ENCODE data around the gene CAPG.
"Not testable (repeated sequence)": the region's sequence is repeated elsewhere in the genome, so short reads cannot be mapped to it uniquely, and the experiment has no call there.

Gene CAPG

DNA sequence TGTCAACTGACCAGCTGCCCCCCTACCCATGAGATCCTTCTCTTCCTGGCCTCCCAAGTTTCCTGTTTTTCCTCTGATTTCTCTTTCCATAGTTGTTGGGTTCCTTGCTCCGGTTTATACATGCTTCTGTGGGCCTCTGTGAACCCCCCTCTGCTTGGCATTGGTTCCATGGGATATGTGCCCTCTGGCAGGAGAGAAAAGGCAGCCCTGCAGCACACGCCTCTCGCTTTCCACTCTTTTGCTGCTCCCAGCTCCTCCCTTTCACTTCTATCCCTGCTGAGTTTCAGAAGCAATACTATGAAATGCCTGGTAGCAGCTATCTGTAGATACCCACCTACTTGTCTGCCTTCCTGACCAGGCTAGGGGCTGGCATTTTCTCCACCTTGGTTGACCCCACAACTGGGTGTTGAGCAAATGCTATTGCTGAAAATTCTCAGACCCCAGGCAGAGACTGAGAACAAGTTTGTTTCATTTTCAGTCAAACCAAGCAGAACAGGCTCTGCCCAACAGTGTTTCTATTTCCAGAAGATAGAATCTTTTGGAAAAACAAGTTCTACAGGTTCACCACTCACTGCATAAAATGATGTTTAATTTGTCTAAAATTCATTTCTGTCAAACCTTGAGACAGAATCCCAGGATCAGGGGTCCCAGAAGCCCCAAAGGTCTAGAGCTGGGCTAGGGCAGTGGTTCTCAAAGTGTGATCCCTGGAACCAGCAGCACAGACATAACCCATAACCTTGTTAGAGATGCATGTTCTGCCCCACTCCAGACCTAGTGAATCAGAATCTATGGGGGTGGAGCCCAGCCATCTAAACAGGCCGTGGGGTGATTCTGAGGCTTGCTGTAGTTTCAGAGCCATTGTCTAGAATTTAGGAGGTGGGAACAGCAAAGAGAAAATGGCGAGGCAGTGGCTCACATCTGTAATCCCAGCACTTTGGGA lies 13.4 kb downstream of the CAPG start:
- DNase-seq (ENCODE audit: low read depth) = no peak

DNA sequence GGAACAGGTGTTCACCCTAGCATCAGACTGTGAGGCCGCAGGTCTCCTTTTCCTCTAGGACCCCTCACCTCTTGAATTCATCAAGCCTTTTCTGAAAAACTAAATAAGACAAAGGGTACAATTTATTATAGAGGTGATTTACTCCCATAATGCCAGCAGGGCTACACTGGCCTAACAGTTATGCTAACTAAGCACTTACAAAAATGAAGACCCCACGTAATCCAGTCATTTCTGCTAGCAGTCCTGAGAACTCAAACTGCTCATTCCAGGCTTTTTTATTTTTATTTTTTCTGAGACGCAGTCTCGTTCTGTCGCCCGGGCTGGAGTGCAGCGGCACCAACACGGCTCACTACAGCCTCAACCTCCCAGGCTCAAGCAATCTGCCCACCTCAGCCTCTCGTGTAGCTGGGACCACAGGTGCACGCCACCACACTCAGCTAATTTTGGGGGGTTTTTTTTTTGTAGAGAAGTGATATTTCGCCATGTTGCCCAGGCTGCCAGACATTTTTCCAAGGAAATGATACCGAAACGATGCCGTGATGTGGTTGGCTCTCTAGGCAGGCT lies 14.2 kb downstream of the CAPG start:
- DNase-seq (ENCODE audit: low read depth) = no peak

DNA sequence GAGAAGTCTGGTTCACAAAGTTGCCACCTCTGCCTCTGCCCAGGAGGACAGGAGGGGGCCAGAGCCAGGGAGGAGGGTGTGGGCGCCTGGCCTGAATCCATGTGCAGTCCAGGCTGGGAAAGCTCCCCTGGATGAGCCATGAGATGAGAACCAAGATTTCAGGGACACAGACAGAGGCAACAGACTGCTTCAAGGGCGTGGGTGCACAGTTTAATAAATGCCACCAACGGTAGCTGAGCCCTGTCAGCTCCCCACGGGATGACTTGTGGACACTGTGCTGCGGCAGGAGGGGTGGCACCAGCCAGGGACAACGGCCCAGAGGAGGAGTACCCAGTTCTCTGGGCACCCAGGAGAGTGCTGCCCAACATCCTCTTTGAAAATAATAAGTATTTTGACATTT lies 15.2 kb downstream of the CAPG start:
- no peak for DNase-seq (ENCODE audit: low read depth)

DNA sequence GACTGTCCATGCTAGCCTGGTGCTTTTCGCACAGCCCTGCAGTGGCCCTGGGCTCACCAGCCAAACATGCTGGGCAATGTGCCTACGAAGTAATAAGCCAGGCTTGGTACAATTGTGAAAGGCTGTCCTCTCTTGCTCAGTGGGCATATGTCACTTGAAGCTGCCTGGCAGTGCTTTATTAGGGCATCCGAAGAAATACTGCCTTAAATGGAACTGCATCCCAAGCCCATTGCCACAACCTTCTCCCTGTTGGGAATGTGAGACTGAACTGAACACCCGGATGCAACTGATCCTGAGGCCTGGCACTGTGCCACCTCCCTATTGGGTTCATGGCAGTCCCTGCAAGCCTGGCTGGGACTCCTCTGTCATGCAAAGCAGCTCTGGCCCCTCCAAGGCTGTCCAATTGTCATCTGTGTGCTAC lies 15.9 kb downstream of the CAPG start:
- DNase-seq (ENCODE audit: low read depth) = no peak

DNA sequence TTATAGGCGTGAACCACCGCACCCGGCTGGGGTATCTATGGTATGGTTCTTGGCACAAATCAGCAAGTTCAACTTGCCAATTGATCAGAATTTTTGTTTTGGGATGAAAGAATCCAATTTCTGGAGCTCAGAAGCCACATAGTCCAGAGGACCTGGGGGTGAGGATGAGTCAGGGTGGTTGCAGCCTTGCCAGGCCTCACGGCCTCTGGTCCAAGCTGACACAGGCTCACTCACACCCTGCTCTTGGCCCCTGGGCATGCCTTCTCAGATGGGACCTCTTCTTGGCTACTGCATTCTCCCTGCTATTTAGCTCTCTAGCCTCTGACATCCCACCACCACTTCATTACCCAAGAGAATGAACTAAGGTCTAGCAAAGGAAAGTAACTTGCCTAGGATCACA lies 16.3 kb downstream of the CAPG start:
- DNase-seq (ENCODE audit: low read depth) = peak; percentile 57

DNA sequence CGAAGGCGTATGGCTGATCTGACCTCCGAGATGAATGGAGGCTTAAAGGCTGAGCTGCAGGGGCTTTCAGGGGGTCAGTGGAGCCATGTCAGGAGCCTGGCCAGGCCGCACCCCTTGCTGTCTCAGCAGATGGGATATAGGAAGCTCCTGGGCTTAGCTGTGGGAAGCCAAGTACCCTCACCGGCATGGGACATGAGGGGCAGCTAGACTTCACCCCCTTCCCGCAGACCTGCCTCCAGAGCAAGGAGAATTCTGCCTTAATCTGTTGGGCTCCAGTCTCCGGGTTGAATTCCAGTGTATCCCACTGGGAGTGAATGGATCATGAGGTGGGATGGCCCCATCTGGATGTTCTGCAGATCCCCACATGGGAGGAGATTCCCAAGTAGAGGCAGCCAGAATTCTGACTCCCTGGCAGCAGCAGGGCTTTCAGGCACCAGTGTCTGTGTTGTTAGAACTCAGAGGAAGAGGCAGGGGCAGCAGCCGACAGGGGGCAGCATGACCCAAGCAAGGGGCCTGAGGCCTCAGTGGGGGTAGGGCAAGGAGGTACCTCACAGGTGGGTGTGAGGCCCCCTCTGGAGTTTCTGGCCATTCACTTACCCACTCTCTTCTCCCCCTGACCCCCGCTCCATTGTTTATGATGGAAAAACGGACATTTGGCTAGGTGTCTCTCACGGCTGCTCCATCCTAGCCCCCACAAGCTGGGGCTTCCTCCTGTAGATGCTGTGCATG lies 19.1 kb downstream of the CAPG start:
- DNase-seq (ENCODE audit: low read depth) = no peak

DNA sequence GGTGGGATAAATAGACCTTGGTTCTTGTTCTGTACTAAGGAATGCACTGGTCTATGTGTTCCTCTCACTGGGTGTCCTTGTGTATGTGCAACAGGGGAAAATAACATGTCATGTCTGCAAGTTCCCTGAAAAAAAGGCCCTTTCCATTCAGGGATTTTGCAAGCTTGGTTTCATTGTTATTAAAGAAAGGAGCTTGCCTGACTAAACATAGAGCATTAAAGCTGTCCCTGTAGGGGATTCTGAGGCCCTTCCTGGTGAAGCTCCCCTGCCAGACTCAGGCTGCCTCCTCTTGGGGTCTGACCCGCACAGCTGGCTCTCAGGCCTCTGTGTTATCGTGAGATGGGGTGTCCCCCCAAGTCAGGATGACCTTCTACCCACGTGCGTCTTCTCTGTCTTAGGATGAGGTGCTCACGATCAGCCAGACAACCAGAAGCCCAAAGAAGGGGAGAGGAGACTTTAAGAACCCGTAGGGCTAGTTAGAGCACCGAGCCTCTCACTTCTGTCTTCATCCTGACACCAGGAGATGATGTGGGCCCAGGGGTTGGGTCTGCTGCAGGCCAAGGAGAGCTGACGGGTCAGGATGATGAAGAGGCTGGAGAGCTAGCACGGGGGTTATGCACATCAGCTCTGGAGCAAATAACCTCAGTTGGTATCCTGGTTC lies 21.2 kb downstream of the CAPG start:
- DNase-seq (ENCODE audit: low read depth) = no peak

DNA sequence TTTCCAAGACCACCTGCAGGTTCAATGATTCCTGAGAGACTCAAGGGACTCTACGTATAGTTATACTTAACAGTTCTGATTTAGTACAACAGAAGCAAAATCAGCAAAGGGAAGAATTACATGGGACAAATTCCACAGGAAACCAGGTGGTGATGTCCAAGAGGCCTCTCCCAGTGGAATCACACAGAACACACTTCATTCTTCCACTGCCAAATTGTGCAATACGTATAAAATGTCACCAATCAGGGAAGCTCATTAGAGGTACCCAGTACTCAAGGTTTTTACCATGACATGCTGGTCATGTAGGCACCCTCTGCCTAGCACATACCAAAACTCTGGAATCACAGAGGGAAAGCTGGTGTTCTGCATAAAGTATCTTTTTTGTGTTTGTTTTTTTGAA lies 22.4 kb downstream of the CAPG start:
- no peak for DNase-seq (ENCODE audit: low read depth)

DNA sequence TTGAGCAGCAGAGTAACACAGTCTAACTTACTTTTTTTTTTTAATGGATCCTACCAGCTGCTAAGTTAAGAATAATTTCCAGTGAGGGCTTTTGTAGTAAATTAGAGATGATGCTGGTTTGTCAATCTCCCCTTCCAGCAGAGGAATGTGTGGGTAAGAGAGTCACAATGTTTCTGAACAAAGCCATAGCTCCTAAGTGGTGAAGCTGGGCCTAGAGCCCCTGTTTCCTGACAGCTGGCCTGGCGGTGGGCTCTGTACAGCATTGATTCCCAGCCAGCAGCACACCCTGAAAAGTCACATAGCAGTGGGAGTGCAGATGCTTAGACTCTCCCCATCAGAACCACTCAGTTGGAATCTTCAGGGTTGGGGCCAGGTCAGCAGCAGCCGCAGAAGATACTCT lies 24.4 kb downstream of the CAPG start:
- DNase-seq (ENCODE audit: low read depth) = no peak

DNA sequence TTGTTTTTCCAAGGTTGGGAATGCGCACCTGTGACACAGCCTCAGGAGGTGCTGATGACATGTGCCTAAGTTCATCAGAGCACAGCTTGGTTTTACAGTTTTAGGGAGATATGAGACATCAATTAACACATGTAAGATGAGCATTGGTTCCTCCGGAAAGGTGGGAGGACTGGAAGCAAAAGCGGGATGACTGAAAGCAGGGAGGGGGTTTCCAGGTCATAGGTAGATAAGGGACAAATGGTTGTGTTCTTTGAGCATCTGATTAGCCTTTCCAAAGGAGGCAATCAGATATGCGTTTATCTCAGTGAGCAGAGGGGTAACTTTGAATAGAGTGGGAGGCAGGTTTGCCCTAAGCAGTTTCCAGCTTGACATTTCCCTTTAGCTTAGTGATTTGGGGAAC lies 26.3 kb downstream of the CAPG start:
- DNase-seq (ENCODE audit: low read depth) = no peak

DNA sequence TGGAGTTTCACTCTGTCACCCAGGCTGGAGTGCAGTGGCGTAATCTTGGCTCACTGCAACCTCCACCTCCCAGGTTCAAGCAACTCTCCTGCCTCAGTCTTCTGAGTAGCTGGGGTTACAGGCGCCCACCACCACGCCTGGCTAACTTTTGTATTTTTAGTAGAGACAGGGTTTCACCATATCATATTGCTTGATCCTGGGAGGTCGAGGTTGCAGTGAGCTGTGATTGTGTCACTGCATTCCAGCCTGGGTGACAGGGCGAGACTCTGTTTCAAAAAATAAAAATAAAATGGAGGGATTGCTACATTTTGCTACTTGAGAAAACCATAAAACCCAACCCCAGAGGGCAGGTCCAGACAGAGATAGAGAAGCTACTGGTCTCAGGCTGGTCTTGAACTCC lies 27.0 kb downstream of the CAPG start:
- not testable (repeated sequence) for DNase-seq (ENCODE audit: low read depth)

DNA sequence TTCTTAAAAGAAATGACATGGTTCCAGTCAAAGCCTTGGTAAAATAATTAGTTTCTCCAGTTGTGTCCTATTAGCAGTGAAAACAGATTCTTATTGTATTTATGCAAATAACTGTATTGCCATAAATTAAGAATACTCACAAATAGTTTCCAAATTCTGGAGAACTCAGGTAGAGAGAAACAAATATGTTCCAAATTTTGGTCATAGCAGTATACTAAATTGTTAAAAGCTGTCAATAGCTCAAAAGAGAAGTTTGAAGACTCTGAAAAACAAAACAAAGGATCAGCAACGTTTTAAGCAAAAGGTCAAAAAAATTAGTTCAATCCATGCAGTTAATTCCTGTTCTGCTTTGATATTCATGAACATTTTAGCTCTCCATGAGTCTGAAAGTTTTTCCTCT lies 30.1 kb downstream of the CAPG start:
- no peak for DNase-seq (ENCODE audit: low read depth)

DNA sequence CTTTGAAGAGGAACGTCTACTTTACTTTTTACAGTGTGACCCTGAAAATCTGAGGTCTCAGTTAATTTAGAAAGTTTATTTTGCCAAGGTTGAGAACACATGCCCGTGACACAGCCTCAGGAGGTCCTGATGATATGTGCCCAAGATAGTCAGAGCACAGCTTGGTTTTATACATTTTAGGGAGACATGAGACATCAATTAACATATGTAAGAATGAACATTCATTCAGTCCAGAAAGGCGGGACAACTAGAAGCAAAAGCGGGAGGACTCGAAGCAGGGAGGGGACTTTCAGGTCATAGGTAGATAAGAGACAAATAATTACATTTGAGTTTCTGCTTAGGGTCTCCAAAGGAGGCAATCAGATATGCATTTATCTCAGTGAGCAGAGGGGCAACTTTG lies 31.9 kb downstream of the CAPG start:
- DNase-seq (ENCODE audit: low read depth) = no peak

DNA sequence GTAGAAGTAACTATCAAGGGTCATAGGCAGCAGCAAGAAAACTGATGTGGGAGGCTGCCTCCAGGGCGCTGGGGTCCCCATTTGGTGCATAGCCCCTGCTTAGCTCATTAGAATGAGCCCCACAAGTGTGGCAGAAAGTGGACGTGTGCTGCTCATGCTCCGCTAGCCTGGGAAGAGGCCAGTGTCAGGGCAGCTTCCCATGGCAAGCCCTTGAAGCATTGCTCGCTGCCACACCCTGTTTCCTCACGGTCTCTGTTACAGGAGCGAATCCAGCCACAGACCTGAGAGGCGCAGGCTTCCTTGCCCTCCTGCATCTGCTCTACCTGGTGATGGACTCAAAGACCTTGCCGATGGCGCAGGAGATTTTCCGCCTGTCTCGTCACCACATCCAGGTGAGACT lies 33.1 kb downstream of the CAPG start:
- DNase-seq (ENCODE audit: low read depth) = no peak

DNA sequence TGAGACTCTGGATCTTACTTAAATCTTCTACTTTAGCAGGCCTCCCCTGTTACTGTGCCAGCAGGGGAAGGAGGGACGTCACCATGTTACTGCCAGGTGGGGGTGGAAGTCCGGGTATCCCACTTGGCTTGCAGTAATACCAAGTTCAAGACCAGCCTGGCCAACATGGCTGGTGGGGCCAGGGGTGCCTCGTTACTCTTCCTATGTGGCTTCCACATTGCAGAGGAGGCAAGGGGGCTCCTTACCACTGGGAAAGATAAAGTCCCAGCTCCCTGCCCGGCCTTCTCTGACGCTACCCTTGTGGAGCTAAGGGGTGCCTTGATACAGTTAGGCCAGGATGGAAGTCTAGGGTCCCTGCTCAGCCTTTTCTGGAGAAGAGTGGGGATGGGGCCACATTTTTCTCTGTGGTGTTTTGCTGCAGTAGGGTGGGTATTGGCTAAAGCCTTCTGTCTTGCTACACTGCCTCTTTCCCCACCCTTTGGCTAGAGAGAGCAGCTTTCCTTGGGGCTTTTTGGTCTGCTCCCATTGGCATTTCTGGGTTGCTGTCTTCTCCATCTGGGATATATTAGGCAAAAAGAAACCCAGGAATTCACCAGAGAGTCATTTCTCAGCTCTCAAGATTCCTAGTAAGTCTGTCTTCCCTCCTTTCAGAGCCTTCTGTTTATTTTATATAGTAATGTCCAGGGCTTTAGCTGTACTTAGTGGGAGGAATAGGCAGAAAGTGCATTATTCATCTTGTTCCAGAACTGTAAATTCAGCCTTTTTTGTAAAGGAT lies 33.7 kb downstream of the CAPG start:
- DNase-seq (ENCODE audit: low read depth) = no peak

DNA sequence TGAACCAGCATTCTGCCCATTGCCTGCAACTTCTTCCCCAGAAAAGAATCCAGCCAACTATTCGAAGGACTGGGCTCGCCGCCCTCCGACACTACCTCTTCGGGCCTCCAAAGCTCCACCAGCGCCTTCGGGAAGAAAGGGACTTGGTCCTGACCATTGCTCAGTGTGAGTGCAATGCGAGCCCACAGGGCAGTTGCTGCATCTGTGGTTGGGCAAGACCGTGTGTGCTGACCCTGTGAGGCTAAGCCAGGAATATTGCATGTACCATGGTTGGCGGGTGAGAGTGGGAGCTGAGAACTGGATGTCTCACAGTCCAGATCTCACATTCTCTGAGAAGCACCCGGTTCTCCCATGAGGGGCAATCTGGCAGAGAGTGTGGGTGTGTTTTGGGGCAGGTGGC lies 39.1 kb downstream of the CAPG start:
- no peak for DNase-seq (ENCODE audit: low read depth)

DNA sequence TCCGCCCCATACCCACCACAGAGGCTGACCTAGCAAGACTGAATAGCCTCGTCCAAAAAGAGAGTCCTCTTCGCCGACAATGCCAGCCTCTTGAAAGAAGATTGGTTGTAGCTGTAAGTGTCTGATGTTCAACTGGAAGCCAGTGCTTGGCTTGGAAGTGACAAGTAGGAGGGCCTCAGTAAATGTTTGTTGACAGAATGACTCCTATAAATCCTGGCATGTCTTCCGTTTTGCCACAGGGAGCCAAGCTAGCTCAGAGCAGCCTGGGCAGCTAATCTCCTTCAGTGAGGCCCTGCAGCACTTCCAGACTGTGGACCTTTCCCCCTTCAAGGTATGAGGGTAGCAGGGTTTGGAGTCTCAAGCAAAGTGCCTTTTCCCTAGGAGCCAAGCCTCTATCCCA lies 40.7 kb downstream of the CAPG start:
- DNase-seq (ENCODE audit: low read depth) = no peak

DNA sequence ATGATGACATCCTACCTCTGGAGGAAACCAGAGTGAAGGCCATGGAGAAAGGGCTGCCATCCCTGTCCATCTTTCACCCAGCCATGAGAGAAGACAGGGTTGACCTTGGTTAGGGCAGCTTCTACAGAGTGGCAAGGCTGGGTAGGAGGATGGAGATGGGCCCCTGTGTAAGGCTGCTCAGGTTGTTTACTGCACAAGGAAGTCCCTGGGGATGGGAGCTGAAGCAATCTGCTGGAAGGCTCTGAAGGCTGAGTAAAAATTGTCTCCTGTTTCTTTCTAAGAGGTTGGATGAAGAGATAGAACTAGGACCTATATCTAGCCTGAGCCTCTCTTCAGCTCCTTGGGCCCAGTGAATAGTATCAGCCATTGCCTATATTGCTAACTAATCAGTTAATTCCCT lies 41.2 kb downstream of the CAPG start:
- no peak for DNase-seq (ENCODE audit: low read depth)

DNA sequence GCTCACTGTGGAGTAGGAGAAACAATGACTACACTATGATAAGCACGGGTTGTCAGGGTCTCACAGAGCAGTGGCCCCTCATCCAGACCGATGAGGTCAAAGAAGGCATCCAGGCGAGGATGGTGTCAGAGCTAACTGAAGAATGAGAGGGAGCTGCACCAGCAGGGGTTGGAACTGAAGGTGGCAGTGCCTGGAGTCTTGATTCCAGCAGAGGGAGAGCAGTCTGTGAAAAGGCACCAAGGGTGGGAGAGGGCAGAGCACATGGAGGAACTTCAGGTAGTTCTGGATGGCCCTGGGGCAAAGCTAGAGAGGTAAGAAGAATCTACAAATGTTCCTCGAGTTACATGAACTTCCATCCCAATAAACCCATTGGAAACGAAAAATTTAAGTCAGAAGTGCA lies 43.0 kb downstream of the CAPG start:
- no peak for DNase-seq (ENCODE audit: low read depth)

DNA sequence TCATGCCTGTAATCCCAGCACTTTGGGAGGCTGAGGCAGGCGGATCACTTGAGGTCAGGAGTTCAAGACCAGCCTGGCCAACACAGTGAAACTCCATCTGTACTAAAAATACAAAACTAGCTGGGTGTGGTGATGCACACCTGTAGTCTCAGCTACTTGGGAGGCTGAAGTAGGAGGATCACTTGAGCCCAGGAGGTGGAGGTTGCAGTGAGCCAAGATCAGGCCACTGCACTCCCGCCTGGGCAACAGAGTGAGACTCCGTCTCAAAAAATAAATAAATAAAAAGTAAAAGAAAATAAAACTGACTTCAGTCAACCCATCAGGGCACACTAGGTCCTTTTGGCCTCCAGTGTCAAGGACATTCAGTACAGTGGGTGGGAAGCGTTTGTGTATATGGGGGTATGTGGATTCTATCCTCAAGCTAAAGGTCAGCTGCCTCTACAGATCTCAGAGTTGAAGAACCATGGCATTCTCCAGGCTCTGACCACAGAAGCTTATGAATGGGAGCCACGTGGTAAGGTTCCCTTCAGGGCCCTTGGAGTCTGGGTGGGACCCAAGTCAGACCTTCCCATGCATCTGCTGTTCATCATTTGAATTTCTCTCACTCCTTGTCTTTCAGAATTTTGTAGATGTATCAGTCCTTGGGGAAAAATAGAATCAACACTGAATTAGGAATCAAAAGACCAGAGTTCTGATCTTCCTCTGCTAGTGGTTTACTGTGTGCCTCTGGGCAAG lies 47.3 kb downstream of the CAPG start:
- not testable (repeated sequence) for DNase-seq (ENCODE audit: low read depth)

DNA sequence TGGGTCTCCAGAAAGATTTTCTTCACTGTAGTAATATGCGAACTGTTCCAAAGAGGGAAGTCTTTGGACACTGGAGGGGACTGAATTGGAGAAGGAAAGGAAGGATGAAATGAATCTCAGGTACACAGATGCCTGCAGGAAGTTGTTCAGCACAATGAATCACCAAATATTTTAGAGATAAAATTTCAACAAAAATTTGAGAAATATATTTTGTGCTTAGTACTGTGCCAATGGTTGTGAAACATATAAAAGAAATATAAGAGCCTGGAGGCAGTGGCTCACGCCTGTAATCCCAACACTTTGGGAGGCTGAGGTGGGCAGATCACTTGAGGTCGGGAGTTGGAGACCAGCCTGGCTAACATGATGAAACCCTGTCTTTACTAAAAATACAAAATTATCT lies 52.4 kb downstream of the CAPG start:
- no peak for DNase-seq (ENCODE audit: low read depth)

Measured in stromal cell of bone marrow (primary cell).